Activated CD4-positive, alpha-beta T cell treated with anti-CD3 and anti-CD28 coated beads, Interleukin-2, amount 50 U/mL, for 4 hours (primary cell): ENCODE data around the gene NAALAD2.
"Not testable (repeated sequence)": the region's sequence is repeated elsewhere in the genome, so short reads cannot be mapped to it uniquely, and the experiment has no call there.

Source experiments
- DNase-seq, 2 experiments: peaks; one replicate each; pipeline ENCODE4 v3.0.0-alpha.2; 2020

Gene NAALAD2

DNA sequence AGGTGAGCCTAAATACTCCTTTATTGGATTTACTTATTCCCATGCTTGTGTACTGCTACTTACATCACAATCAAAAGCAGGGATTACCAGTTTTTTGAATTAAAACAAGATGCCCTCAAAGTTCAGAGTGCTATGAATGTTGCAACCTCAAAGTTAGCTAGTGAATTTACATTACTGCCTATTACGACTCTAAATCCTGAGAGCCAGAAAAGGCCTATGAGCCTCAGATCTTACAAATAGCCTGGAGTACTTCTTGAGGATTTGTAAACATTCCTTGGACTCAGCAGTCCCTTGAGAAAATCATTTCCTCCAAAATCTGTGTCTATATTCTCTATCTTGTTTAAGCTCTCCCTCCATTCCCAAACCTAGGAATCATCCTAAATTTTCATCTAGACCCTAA, 62.9 kb downstream of the NAALAD2 start:
- no peak for DNase-seq

DNA sequence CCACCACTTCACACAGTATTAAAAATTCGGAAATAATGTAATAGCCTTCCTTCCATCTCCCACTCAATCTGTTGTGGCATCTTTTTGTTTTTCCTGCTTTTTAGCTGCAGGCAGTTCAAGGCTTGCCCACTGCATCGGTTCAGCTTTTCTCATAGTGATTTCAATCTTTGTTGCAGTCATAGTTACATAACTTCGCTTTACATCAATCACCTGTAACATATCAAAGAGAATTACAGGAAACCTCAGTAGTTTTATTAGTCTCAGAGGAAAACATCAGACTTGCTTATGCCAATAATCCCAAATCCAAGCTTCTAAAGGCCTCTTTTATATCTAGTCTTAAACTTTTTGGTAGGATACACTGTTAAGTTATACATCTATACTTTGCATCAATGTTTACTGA, 67.9 kb downstream of the NAALAD2 start:
- DNase-seq = no peak

DNA sequence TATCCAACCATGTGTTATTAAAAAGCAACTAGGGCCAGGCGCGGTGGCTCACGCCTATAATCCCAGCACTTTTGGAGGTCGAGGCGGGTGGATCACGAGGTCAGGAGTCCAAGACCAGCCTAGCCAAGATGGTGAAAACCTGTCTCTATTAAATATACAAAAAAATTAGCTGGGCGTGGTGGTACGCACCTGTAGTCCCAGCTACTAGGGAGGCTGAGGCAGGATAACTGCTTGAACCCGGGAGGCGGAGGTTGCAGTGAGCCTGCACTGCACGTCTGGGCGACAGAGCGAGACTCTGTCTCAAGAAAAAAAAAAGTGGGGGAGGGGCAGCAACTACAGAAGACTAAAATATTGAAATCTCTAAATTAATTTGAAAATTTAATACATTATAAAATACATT, 69.9 kb downstream of the NAALAD2 start:
- DNase-seq = no peak

DNA sequence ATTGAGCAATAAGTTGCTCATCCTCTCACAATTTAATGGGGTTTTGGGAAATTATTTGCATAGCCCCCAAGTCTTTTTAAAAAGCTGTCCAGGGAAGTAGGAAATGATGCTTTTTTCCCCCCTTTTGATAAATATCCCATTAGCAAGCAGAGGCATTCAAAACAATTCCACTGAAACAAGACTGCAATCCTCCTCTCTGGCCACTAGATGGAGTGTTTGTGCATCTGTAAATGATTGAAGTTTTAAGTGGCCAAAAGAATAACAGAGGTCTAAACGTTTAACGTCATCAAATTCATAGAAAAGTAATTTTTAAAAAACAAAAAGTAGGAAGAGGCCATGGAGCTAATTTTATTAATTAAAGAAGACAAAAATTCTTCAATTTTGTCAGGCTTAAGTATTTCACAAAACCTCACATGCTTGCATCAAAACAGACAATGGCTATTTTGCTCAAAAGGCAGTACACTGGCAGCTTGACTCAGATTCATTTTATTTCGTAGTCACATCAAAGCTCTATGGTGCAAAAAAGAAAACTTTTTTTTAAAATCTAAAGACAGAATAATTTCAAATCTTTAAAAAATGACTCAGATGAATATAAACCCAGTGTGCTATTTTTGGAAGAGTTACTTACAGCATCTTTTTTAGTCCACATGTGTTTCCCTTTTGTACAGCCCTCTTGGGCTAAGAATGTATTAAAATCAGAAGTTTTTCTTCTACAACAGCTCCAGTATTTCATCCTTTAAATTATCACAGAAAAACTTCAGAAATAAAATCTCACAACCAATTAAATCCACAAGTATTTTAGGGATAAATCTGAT, 70.6 kb downstream of the NAALAD2 start:
- DNase-seq = no peak

DNA sequence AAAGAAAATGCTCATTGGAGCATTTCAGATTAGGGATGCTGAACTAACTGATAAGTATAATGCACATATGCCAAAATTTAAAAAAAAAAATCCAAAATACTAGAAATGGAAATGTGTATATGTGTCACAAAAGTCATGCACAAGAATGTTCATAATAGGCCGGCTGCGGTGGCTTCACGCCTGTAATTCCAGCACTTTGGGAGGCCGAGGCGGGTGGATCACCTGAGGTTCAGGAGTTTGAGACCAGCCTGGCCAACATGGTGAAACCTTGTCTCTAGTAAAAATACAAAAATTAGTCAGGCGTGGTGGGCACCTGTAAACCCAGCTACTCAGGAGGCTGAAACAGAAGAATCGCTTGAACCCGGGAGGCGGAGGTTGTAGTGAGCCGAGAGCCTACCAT, 73.5 kb downstream of the NAALAD2 start:
- DNase-seq = not testable (repeated sequence)

DNA sequence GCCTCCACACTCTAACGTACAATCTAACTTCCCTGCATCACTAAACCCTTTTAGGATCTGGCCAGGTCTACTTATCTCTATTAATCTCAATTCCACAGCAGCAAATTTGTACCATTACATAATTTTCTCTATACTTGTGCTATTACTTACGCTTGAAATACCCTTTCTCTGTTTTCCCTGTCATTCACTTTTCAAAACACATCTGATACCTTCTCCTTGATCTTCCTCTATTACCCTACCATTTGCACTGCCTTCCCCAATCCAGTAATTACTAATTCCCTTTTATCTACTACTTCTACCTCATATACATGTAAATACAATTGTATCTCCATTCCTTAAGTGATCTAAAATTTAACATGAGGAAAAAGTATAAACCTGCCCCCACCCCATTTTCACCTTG, 74.4 kb downstream of the NAALAD2 start:
- DNase-seq = no peak

DNA sequence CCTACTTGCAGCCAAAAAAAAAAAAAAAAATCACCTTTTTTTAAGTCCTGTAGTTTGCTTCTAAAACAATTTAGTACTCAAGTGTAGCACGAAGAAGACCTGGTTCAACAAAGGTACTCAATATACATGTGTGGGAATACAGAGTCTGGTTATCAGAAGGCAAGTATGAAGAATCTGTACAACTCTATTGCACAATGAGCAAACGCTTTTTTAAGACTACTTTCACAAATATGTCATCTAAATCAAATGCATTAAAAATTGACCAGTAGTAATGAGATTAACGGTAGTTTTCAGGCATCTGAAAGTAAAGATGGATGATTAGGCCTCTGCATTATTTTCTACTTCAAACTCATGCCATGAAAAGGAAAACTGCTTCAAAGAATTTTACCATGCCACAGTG, 78.9 kb downstream of the NAALAD2 start:
- no peak for DNase-seq

DNA sequence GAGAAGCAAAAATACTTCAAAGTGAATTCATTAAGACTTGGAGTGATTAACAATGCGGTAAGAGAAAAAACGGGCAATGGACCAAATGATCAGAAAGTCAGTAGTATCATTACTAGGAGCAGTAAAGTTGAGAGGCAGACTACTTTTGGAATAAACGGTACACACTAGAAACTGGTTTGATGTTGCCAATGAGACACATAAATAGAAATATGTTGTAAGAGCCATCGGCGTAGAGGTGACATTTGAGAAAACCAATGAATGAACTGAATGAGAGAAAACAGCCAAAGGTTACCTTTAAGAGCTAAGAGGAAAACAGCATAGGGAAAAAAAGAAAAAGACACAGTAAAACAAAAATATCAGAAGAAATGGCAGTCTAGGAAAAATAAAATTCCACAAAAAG, 82.1 kb downstream of the NAALAD2 start:
- no peak for DNase-seq

DNA sequence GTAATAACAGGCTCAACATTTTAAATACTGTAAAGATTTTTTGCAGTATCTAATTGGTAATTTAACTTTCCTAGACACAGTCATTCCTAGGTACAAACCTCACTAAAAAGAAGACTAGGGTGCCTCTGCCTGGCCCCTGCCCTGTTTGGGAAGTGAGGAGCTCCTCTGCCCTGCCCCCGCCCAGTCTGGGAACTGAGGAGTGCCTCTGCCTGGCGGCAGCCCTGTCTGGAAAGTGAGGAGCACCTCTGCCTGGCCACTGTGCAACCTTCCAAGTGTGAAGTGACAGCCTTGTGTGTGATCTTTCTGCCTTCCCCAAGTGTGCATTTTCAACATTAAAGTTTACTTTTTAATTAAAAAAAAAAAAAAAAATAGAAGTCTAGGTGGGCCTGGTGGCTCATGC, 84.1 kb downstream of the NAALAD2 start:
- no peak for DNase-seq

DNA sequence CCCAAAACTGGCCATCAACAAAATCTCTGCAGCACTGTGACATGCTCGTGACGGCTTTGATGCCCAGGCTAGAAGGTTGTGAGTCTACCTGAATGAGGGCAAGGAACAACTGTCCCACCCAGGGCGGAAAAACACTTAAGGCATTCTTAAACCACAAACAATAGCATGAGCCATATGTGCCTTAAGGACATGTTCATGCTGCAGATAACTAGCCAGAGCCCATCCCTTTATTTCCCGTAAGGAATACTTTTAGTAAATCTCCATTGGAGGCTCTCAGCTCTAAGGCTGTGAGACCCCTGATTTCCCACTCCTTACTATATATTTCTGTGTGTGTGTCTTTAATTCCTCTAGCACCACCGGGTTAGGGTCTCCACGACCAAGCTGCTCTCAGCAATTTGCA, 85.0 kb downstream of the NAALAD2 start:
- no peak for DNase-seq

DNA sequence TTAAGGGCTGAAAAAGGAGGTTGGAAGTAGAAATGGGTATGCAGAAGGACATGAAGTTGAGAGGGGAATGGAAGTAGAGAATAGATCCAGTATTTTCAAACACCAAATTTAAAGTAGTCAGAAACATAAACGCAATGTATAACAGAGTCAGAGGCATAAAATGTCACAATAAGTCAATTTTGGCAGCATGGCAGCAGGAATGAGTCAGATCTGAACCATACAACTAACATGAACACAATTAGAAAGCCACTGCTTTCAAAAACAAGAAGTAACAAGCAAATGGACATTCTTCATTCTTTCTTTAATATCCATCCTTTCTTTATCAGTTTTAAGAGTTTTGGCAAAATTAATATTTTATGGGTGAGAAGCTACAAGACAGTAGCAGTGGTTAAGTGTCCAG, 85.9 kb downstream of the NAALAD2 start:
- no peak for DNase-seq

DNA sequence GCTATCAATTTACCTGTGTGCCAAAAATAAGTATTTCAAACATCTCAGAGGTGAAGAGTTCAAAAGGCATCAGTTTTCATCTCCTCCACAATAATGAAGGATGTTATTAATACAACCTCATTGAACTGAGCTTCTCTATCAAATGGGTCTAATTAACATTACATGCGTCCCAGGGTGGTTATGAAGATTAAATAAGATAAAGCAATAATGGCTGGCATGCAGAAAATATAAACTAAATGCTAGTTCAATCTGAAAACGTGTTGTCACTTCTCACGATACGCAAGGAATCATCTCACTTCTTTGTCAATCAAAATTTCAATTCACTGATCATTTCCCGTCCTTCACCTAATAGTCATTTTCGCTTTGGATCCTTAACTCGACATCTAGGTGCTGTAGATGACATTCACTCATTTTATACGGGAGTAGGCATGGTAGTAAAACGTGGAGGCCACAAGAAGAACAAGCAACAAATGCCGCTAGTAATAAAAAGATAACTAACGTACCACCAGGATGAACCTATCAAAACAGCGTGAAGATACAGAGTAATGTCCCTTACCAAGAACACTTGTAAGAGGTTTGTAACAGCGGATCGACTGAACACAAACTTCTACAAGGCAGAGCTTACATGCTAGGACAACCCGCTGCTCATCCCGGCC, 87.5 kb downstream of the NAALAD2 start:
- no peak for DNase-seq

DNA sequence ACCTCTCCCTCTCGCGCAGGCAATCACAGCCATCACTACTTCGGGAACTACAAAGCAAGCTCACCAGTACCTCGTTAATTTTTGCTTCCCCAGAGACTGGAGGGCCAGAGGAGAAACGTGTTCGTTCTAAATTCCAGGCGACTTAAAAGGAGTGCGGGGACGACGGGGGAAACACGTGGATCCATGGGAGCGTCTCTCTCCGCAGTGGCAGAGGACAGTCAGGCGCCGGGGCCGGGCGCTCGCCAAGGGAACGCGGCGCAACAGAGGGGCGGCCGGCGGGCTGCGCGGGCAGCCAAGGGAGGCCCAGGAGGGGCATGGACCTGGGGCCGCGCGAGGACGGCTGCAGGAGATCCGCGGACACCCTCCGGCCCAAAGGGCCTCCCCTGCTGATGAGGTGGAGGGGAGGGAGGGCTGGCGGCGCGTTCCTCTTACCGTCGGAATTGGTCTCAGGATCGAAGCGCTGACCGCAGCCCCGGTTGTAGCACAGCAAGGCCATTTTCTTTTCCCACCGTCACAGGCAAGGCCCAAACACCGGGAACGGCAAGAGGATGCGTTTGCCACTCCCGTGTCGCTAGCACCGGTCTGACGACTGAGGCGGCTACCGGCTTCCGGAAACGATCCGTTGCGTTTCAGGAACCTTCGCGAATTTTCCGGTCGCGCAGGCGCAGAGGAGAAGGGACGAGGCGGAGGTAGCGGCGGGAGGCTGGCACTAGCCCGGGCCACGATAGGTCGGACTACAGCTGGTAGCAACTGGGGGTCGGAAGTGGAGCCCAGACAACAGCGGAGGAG, 88.2 kb downstream of the NAALAD2 start, which contains the start of gene CHORDC1:
Gene CHORDC1 (minus strand): TSS at position 591 of the 789 bp plus-strand sequence. CDS start 95 bp downstream, at position 496.
- DNase-seq = peak; percentile 89 to 90

DNA sequence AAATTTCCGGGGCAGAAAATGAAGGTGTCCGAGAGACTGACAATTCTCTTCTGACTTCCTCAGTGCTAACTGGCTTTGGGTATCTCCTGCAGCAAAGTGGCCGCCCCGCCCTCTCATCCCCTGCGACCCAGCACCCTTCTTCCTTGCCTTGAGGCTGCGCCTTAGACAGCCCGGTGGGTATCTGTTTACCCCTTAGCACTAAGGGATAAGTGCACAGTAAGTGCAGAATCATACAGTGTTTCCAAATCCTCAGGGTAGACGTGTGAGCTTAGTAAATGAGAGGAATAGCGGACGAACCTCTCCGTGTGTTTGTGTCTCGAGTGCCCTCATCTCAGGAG, 88.8 kb downstream of the NAALAD2 start:
- DNase-seq = no peak

DNA sequence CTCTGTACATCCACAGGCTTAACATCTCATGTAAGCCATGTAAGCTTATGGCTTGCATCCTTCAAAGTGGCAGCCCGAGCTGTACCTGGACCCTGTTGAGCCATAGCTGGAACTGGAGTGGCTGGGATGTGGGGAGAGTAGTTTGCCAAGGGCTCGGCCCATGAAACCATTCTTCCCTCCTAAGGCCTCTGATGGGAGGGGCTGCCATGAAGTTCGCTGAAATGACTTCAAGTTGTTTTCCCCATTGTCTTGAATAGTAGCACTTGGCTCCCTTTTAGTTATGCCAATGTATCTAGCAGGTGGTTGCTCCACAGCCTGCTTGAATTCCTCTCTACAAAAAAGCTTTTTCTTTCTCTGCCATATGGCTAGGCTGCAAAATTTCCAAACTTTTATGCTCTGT, 93.6 kb downstream of the NAALAD2 start:
- DNase-seq = no peak

DNA sequence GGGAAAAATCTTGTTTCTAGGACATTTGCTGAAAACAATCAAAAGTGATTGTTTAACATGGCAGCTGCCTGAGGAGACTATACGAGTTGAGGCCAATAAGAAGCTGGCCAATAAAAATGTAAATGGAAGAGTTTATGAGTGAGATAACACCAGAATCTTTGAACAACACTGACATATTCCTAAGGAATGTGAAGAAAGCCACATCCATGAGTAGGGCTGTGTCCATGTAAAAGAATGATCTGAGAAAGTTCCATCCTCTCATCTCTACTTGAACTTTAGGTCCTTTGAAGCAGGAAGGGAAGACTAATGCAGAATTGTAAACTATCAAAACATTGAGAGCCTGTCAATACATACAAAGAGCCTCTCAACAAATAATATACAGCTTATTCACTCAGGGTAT, 95.3 kb downstream of the NAALAD2 start:
- DNase-seq = no peak

DNA sequence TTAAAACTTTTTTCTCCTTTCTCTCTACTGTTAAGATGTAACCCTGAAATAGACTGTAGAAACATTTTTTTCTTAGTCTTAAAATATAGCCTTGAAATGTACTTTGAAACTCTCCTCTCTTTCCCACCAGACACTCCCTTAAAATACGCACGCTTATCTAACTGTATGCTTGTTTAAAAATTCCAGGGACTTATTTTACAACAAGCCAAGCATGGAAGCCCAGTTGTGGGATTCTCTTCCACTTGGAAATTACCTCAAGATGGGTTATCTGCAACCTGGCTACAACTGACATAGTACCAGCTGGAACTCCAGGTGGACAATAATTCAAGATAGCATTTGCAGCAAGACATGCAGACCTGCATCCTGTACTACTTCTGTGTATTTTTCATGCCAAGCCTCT, 100.5 kb downstream of the NAALAD2 start:
- no peak for DNase-seq

DNA sequence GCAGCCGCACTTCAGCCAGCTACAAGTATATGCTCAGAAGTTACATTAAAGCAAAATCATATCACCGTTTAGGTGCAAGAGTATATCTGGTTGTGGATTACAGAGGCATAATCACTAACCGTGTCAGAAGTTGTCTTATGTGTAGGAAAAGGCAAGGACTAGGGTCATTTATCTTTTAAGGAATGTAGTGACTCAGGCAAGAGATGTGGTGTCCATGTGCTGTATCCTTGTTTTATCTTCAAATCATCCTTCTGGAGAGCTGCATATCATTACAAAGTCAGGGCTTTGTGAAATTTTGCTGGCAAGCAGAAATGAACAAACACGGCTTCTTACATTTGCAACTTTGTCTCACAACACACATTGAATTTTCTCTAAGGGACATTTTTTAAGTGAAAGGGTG, 101.1 kb downstream of the NAALAD2 start:
- DNase-seq = no peak

DNA sequence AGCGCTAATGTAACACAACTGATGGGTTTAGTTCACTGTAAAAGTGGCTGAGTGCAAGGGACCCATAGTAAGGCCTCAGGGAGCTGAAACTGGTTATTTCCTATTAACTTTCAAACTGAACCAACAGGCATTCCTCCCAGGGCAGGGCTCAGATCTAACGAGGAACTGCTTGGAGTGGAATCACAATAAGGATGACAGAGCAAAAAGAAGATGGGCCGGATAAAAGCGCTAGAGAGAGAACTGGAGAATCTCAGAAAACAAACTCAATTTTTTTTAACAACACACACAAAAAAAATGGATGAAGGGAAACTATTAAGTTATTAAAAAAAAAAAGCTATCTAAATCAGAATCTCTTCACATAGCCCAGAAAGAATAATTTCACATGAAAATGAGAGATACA, 102.5 kb downstream of the NAALAD2 start:
- DNase-seq = no peak

DNA sequence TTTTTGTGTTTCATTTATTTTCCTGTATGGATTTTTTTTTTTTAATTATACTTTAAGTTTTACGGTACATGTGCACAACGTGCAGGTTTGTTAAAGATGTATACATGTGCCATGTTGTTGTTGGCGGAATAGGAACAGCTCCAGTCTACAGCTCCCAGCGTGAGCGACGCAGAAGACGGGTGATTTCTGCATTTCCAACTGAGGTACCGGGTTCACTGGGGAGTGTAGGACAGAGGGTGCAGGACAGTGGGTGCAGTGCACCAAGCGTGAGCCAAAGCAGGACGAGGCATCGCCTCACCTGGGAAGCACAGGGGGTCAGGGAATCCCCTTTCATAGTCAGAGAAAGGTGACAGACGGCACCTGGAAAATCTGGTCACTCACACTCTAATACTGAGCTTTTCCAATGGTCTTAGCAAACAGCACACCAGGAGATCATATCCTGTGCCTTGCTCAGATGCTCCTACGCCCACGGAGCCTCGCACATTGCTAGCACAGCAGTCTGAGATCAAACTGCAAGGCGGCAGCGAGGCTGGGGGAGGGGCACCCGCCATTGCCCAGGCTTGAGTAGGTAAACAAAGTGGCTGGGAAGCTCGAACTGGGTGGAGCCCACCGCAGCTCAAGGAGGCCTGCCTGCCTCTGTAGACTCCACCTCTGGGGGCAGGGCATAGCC, 105.6 kb downstream of the NAALAD2 start:
- peak; percentile 50 to 61 for DNase-seq

DNA sequence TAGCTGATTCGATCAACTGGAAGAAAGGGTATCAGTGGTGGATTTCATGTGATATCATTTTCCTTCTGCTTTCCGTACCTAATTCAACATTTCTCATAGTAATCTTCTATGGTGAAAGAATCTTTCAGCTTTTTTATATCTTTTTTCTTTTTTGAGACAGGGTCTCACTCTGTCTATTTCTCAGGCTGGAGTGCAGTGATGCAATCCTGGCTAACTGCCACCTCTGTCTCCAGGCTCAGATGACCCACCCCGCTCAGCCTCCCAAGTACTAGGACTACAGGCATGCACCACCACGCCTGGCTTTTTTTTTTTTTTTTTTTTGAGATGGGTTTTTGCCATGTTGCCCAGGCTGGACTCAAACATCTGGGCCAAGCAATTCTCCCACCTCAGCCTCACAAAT, 107.0 kb downstream of the NAALAD2 start:
- DNase-seq = no peak
